Activated CD4-positive, alpha-beta T cell treated with anti-CD3 and anti-CD28 coated beads, Interleukin-2, amount 10 ng/mL, durations not matched to agents 7 days and 5 days (primary cell): ENCODE data around the gene PSORS1C1. TPM values are rescaled to one million over a fixed set of nuclear protein-coding genes. Genes with fewer than 3 reads are reported as not detected.
"Not testable (repeated sequence)": the region's sequence is repeated elsewhere in the genome, so short reads cannot be mapped to it uniquely, and the experiment has no call there.

ENCODE experiments used
- CTCF ChIA-PET: fragments of 350-600 bp; sonication (Branson Sonifier 250); formaldehyde crosslinking; loops from one replicate; lab custom pipeline; 2021; ENCODE audit warnings: antibody characterized with exemption; lab: Charles Lee
- POLR2A ChIA-PET: fragments of 350-600 bp; sonication (Branson Sonifier 250); formaldehyde crosslinking; loops from one replicate; lab custom pipeline; 2021; ENCODE audit warnings: antibody characterized with exemption; lab: Charles Lee
- DNase-seq: peaks from one replicate; pipeline ENCODE4 v3.0.0-alpha.2; 2020
- H3K27ac Mint-ChIP-seq: one replicate; pipeline ENCODE4 v1.8.0; 2021; ENCODE audit warnings: mild to moderate bottlenecking, moderate library complexity, mixed read lengths
- H3K27me3 Mint-ChIP-seq: one replicate; pipeline ENCODE4 v1.8.0; 2021; ENCODE audit warnings: mixed read lengths
- H3K36me3 Mint-ChIP-seq: one replicate; pipeline ENCODE4 v1.8.0; 2021; ENCODE audit warnings: low read depth, mixed read lengths
- H3K4me1 Mint-ChIP-seq: one replicate; pipeline ENCODE4 v1.8.0; 2021; ENCODE audit warnings: mixed read lengths
- H3K4me3 Mint-ChIP-seq: one replicate; pipeline ENCODE4 v1.8.0; 2021; ENCODE audit warnings: mild to moderate bottlenecking, moderate library complexity, mixed read lengths
- H3K9me3 Mint-ChIP-seq: one replicate; pipeline ENCODE4 v1.8.0; 2021; ENCODE audit warnings: mixed read lengths
- total RNA-seq, 2 experiments: library from RNA; stranded (reverse); gene quantifications; one replicate each; pipeline ENCODE4 v1.2.3, GENCODE V29; 2021

PSORS1C1 gene
- total RNA-seq, 2 experiments from 2014 or later = 0.57 TPM; not detected in 1

DNA sequence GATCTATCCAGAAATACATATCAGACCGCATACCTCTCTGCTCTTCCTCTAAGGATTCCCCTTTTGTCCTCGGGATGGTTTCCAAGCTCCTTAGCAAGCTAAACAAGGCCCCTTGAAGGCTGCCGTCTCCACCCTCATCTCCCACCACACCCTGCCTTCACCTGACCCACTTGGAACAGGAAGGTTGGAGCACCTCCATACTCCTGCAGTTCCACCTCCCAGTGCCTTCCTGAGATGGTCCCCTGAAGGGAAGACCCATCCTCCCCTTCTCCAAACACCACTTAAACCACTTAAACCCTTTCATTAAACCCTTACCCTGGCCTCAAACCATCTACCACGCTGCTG lies 64.4 kb downstream of the PSORS1C1 start:
- peaks cover 30% of the 10 kb centered on the region for H3K4me1 Mint-ChIP-seq
- no peaks in the 10 kb centered on the region for H3K9me3 Mint-ChIP-seq
- POLR2A ChIA-PET = no interaction called here
- CTCF ChIA-PET = interaction anchor here (1.2 kb wide), 1 partner anchor 50 kb away, joined by 4 read pairs; no protein-coding TSS in a partner anchor
- no peak overlapping the region for H3K4me3 Mint-ChIP-seq
- no peaks in the 10 kb centered on the region for H3K27me3 Mint-ChIP-seq
- H3K27ac Mint-ChIP-seq = peak overlapping the region; percentile 16
- H3K36me3 Mint-ChIP-seq = no peaks in the 10 kb centered on the region
- no peak for DNase-seq

DNA sequence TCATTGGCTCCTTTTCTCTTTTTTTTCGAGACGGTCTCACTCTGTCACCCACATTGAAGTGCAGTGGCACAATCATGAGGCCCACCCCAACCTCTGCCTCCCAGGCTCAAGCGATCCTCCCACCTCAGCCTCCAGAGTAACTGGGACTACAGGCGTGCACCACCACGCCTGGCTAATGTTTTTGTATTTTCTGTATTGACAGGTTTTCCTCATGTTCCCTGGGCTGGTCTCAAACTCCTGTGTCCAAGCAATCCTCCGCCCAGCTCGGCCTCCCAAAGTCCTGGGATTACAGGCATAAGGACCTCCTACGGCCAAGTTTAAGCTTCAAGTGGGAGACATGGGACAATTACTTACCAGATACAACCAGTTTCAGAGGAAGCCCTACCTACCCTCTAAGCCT lies 65.3 kb downstream of the PSORS1C1 start:
- H3K4me3 Mint-ChIP-seq = peak overlapping the region; percentile 84
- H3K36me3 Mint-ChIP-seq = no peaks in the 10 kb centered on the region
- H3K27me3 Mint-ChIP-seq = no peaks in the 10 kb centered on the region
- no peak for DNase-seq
- POLR2A ChIA-PET = no interaction called here
- CTCF ChIA-PET = interaction anchor here (0.5 to 1.2 kb wide), 2 partner anchors 12 to 51 kb away, joined by 3 to 4 read pairs; no protein-coding TSS in a partner anchor
- H3K27ac Mint-ChIP-seq = peak overlapping the region; percentile 90
- H3K4me1 Mint-ChIP-seq = peaks cover 30% of the 10 kb centered on the region
- no peaks in the 10 kb centered on the region for H3K9me3 Mint-ChIP-seq

DNA sequence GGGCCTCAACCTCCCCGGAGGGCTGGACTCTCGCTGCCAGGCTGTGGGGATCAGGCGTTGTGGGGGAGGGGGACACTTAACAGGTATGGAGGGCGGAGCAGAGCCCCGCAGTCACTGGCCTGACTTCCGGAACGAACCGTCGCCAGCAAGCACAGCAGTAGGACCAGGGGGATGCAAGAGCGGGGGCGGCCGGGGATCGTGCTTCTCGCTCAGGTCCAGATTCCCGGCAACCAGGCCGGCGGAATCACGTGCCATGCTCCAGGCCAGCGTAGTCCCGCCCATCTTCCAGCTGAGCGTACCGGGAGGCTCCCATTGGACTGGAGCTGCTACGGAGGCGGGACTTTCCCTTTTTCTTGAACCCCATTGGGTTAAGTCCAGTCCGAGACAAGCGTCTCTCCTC lies 65.9 kb downstream of the PSORS1C1 start:
- Mint-ChIP-seq H3K27ac (peak overlapping the region; percentile 90), H3K4me1 (peaks cover 32% of the 10 kb centered on the region), H3K36me3 (no peaks in the 10 kb centered on the region), H3K27me3 (no peaks in the 10 kb centered on the region), H3K9me3 (no peaks in the 10 kb centered on the region), H3K4me3 (peak overlapping the region; percentile 84)
- CTCF ChIA-PET = interaction anchor here (0.5 to 2.0 kb wide), 2 partner anchors 13 to 15 kb away, joined by 3 to 4 read pairs; no protein-coding TSS in a partner anchor
- DNase-seq = peak; percentile 82
- POLR2A ChIA-PET = interaction anchor here (1.2 kb wide), 1 partner anchor 17 kb away, joined by 3 read pairs; no protein-coding TSS in a partner anchor

DNA sequence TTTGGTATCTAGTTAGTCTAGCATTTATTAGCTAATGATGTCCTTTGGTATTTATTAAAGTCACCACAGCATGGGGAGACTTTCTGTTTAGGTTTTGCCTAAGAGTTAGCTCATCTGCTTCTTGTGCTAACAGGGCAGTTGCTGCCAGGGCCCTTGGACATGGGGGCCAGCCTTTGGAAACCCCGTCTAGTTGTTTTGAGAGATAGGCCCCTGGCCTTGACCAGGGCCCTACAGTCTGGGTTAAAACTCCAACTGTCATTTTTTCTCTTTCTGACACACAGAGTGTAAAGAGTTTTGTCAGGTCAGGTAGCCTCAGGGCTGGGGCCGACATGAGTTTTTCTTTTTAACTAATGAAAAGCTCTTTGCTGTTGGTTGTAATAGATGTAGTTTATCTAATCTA lies 68.7 kb downstream of the PSORS1C1 start:
- CTCF ChIA-PET = interaction anchor here (2.3 kb wide), 1 partner anchor 14 kb away, joined by 10 read pairs; no protein-coding TSS in a partner anchor
- H3K27me3 Mint-ChIP-seq, DNase-seq, H3K9me3 Mint-ChIP-seq, H3K4me3 Mint-ChIP-seq, H3K36me3 Mint-ChIP-seq, H3K27ac Mint-ChIP-seq, POLR2A ChIA-PET: not testable (repeated sequence)
- H3K4me1 Mint-ChIP-seq = peaks cover 40% of the 10 kb centered on the region

DNA sequence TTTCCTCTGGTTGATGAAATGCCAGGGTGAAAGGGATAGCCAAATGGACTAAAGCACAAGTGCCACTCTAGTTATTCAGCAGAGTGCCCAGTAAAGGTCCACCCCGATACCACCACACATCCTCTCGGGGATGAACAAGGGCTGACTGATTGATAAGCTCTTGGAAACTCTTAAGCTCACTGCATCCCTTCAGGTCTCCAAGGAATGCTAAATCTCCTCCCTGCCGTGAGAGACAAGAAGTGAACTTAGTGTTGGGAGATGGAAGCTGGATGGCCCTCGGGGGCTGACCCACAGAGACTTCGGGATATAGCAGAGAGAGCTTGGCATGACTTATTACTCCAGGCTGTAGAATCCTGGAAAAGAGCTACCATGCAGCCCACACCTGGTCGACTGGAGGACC lies 69.3 kb downstream of the PSORS1C1 start:
- H3K27ac Mint-ChIP-seq, H3K36me3 Mint-ChIP-seq, POLR2A ChIA-PET, H3K4me3 Mint-ChIP-seq, DNase-seq, H3K9me3 Mint-ChIP-seq, H3K27me3 Mint-ChIP-seq: not testable (repeated sequence)
- CTCF ChIA-PET = interaction anchor here (2.3 kb wide), 1 partner anchor 13 kb away, joined by 10 read pairs; no protein-coding TSS in a partner anchor
- H3K4me1 Mint-ChIP-seq = peaks cover 35% of the 10 kb centered on the region

DNA sequence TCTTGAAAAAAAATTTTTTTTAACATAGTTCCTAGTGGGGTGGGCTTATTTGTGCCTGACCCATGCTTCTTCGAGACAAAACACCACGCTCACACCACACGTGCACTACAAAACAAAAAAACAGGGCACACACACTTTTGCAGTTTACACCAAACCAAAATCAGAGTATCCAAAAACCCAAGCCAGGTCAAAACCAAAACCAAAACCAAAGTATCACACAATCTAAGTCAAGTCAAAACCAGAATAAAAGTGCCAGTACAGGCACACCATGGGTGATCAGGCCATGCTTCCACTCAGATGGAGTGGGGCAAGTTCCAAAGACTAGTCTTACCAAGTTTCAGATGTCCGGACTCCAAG lies 71.1 kb downstream of the PSORS1C1 start:
- CTCF ChIA-PET, H3K9me3 Mint-ChIP-seq, POLR2A ChIA-PET, H3K36me3 Mint-ChIP-seq, H3K4me3 Mint-ChIP-seq, H3K27me3 Mint-ChIP-seq, DNase-seq: not testable (repeated sequence)
- peak overlapping the region; percentile 59 for H3K27ac Mint-ChIP-seq
- peaks cover 21% of the 10 kb centered on the region for H3K4me1 Mint-ChIP-seq

DNA sequence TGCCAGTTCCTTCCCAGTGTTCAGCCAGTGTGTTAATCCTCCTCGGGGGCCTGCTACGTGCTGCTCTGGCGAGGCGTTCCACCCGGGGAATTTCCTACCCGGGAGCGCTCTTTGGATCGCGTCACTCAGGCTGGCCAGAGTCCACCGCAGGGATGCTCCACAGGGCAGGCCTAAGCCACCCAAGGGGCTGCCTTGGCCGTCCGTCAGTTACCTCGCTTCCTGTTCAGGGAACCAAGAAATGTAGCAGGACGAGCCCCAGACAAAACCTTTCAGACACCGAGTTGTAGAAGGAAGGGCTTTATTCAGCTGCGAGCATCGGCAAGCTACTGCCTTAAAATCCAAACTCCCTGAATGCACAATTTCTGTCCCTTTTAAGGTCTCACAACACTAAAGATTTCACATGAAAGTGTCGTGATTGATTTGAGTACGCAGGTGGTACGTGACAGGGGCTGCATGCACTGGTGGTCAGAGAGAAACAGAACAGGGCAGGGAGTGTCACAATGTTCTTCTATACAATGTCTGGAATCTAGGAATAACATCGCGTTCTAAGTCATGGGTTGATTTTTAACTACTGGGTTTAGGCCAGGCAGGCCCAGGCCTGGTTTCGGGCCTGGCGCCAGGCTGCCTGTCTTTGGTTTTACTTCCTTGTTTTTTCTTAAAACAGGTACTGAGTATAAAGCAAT lies 71.6 kb downstream of the PSORS1C1 start:
- ChIA-PET CTCF (no interaction called here), POLR2A (no interaction called here)
- H3K9me3 Mint-ChIP-seq = no peaks in the 10 kb centered on the region
- peaks cover 19% of the 10 kb centered on the region for H3K4me1 Mint-ChIP-seq
- no peak overlapping the region for H3K4me3 Mint-ChIP-seq
- peak overlapping the region; percentile 59 for H3K27ac Mint-ChIP-seq
- no peak for DNase-seq
- no peaks in the 10 kb centered on the region for H3K36me3 Mint-ChIP-seq
- H3K27me3 Mint-ChIP-seq = no peaks in the 10 kb centered on the region

DNA sequence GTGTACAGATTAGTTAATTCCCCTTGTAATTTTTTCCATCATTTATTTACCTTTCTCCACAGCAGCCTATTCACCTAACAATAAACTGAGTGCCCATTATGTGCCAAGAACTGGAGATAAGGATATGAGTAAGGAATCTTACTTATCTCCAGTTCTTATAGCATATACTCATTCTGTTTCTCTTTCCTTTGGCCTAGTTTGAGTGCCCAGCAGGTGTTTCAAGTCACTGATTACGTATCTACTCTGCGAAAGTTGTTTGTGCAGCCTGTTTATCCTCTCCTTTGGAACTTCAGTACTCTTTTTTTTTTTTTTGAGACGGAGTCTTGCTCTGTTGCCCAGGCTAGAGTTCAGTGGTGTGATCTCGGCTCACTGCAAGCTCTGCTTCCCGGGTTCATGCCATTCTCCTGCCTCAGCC lies 73.2 kb downstream of the PSORS1C1 start:
- H3K27ac Mint-ChIP-seq = peak overlapping the region; percentile 19
- H3K4me1 Mint-ChIP-seq = peaks cover 19% of the 10 kb centered on the region
- H3K27me3 Mint-ChIP-seq = no peaks in the 10 kb centered on the region
- no peak overlapping the region for H3K4me3 Mint-ChIP-seq
- CTCF ChIA-PET = interaction anchor here (1.7 kb wide), 1 partner anchor 9 kb away, joined by 8 read pairs; no protein-coding TSS in a partner anchor
- no peaks in the 10 kb centered on the region for H3K36me3 Mint-ChIP-seq
- no peaks in the 10 kb centered on the region for H3K9me3 Mint-ChIP-seq
- POLR2A ChIA-PET = no interaction called here
- DNase-seq = no peak

DNA sequence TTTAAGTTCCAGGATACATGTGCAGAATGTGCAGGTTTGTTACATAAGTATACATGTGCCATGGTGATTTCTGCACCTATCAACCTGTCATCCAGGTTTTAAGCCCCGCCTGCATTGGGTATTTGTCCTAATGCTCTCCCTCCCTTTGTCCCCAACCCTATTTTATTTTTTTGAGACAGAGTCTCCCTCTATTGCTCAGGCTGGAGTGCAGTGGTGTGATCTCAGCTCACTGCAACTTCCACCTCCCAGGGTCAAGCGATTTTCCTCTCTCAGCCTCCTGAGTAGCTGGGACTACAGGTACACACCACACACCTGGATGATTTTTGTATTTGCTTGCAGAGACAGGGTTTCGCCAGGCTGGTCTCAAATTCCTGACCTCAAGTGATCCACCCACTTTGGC lies 74.6 kb downstream of the PSORS1C1 start:
- POLR2A ChIA-PET, H3K36me3 Mint-ChIP-seq, H3K27ac Mint-ChIP-seq, H3K9me3 Mint-ChIP-seq, DNase-seq, CTCF ChIA-PET, H3K27me3 Mint-ChIP-seq, H3K4me3 Mint-ChIP-seq: not testable (repeated sequence)
- peaks cover 22% of the 10 kb centered on the region for H3K4me1 Mint-ChIP-seq

Other genes starting within 250 kb of the PSORS1C1 start
- 1 to 10 TPM; 4.5 to 5.6 TPM for gene DDR1, start 230.3 kb upstream of the PSORS1C1 start, total RNA-seq
- gene GTF2H4, start 206.6 kb upstream of the PSORS1C1 start, total RNA-seq = 10 to 100 TPM; 28.5 to 34.1 TPM
- 10 to 100 TPM; 34.3 to 40.2 TPM for gene VARS2, start 200.6 kb upstream of the PSORS1C1 start, total RNA-seq
- gene SFTA2, start 182.6 kb upstream of the PSORS1C1 start, total RNA-seq = not detected
- not detected for gene MUCL3, start 173.8 kb upstream of the PSORS1C1 start, total RNA-seq
- not detected for gene MUC21, start 131.1 kb upstream of the PSORS1C1 start, total RNA-seq
- gene MUC22, start 104.3 kb upstream of the PSORS1C1 start, total RNA-seq = not detected
- not detected for gene C6orf15, start 2.2 kb upstream of the PSORS1C1 start, total RNA-seq
- gene CDSN, start 5.6 kb downstream of the PSORS1C1 start, total RNA-seq = not detected
- gene PSORS1C2, start 24.3 kb downstream of the PSORS1C1 start, total RNA-seq = not detected
- gene CCHCR1, start 43.0 kb downstream of the PSORS1C1 start, total RNA-seq = 10 to 100 TPM; 43.4 to 44.7 TPM
- 10 to 100 TPM; 86.3 to 86.7 TPM for gene TCF19, start 43.8 kb downstream of the PSORS1C1 start, total RNA-seq
- gene POU5F1, start 55.9 kb downstream of the PSORS1C1 start, total RNA-seq = under 1 TPM in 1 of 2 experiments, not detected in 1; 0.20 TPM
- gene HLA-C, start 157.3 kb downstream of the PSORS1C1 start, total RNA-seq = 1,000 to 10,000 TPM; 1,296 to 1,446 TPM
- gene HLA-B, start 242.4 kb downstream of the PSORS1C1 start, total RNA-seq = 1,000 to 10,000 TPM; 4,654 to 4,702 TPM